Stimulated activated CD8-positive, alpha-beta memory T cell treated with anti-CD3 and anti-CD28 coated beads, Interleukin-7, amount 100 ng/mL, for 4 hours (primary cell): ENCODE results near the gene EFNA4.

ENCODE experiments used
- DNase-seq, 2 donors: peaks; one replicate each; pipeline ENCODE4 v3.0.0-alpha.2; 2020; ENCODE audit warnings: low read depth in 2 of 2

The EFNA4 gene, protein sequence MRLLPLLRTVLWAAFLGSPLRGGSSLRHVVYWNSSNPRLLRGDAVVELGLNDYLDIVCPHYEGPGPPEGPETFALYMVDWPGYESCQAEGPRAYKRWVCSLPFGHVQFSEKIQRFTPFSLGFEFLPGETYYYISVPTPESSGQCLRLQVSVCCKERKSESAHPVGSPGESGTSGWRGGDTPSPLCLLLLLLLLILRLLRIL

DNA sequence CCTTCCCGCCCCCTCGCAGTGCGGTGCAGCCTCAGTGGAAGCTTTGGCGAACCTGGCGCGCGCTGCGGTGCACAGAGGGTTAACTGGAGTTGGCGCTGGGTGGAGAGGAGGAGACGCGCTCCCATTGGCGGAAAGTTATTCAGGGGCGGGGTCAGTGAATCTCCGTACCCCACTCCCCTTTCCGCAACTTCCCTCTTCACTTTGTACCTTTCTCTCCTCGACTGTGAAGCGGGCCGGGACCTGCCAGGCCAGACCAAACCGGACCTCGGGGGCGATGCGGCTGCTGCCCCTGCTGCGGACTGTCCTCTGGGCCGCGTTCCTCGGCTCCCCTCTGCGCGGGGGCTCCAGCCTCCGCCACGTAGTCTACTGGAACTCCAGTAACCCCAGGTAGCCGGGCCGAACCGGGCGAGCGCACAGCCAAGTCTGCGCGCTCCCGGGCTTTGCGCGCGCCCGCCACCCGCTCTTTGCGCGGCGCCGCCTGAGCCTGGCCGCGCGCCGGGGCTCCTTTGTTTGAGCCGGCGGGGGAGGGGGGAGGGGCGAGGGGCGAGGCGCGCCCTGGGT is at the start of gene EFNA4:
Gene EFNA4 (plus strand): TSS at position 191 of the 561 bp plus-strand sequence. CDS start 84 bp downstream, at position 275.
- DNase-seq: peak; percentile 60 to 78

DNA sequence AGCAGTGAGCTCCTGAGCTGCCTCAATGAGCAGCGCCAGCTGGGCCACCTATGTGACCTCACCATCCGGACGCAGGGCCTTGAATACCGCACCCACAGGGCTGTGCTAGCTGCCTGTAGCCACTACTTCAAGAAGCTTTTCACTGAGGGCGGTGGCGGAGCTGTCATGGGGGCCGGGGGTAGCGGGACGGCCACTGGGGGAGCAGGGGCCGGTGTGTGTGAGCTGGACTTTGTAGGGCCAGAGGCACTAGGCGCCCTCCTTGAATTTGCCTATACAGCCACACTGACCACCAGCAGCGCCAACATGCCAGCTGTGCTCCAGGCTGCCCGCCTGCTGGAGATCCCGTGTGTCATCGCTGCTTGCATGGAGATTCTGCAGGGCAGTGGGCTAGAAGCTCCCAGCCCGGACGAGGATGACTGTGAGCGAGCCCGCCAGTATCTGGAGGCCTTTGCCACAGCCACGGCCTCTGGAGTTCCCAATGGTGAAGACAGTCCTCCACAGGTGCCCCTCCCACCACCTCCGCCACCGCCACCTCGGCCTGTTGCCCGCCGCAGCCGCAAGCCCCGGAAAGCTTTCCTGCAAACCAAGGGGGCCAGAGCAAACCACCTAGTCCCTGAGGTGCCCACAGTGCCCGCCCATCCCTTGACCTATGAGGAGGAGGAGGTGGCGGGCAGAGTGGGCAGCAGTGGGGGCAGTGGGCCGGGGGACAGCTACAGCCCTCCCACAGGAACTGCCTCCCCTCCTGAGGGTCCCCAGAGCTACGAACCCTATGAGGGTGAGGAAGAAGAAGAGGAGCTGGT is 48.6 kb upstream of the EFNA4 start:
- DNase-seq: no peak

DNA sequence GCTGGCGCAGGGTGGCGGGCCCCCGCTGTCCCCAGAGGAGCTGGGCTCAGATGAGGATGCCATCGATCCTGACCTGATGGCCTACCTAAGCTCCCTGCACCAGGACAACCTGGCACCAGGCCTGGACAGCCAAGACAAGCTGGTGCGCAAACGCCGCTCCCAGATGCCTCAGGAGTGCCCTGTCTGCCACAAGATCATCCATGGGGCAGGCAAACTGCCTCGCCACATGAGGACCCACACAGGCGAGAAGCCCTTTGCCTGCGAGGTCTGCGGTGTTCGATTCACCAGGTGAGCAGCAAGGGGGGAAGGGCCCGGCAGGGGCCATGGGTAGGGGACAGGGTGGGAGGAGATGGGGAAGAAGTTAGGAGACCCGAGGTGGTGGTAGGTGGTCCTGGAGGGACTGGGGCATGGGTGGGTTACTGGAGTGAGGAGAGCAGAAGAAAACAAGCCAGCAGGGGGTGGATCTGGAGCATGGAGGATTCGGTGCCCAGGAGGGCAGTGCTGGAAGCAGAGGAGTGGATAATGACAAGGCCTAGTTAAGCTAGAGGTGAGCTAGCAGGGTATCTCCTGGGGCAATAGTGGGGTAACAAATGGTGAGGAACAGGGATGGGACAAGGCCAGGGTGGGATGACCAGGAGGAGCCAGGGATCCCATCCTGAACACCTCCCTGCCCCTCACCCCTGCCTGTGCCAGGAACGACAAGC is 47.9 kb upstream of the EFNA4 start:
- DNase-seq: no peak

DNA sequence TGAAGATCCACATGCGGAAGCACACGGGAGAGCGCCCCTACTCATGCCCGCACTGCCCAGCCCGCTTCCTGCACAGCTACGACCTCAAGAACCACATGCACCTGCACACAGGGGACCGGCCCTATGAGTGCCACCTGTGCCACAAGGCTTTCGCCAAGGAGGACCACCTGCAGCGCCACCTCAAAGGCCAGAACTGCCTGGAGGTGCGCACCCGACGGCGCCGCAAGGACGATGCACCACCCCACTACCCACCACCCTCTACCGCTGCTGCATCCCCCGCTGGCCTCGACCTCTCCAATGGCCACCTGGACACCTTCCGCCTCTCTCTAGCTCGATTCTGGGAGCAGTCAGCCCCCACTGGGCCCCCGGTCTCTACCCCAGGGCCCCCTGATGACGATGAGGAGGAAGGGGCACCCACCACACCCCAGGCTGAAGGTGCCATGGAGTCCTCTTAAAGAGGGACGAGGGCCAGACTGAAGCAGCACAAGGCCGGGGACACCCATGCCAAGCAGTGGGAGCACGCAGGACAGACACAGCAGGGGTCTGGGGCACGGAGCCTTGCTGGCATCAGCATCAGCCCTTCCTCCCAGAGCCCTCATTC is 47.2 kb upstream of the EFNA4 start:
- no peak for DNase-seq

DNA sequence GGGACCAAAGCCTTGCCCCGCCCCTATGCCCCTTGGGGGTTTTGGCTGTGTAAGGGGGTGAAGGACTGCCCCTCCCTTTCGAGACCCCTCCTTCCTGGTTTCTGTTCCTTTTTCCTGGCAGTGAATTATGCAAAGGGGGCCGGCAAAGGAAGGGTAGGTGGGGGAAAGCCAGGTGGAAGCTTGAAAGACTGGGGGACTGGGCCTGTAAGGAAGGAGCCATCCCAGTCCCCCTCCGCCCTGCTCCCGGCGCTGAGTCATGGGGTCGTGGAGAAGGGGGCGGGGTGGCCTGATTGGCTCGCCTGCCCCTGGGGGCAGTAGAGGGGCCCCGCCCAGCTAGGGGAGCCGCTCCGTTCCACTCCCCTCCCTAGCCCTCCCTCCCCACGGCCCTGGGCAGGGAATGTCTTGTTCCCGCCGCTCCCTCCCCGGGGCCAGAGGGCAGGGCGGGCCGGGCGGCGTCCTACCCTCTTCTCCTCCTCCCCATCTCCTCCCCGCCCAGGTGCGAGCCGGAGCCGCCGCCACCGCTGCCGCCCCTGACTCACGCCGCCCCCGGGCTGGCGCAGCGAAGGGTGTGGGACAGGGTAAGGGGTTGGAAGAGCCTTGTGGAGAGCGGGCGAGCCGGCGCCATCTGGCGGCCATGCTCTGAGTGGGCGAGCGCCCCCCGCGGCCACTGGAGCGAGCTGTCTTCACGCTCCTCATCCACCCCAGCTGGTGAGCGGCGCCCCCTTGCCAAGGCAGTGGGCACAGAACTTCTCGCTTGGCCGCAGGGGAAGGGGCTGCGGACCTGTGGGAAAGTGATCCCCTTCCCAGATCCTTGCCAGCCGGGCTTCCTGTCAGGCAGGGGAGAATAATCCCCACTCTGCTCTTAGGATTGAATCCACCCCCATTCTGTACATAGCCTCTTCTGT is 46.2 kb upstream of the EFNA4 start:
- peak; percentile 84 to 90 for DNase-seq

DNA sequence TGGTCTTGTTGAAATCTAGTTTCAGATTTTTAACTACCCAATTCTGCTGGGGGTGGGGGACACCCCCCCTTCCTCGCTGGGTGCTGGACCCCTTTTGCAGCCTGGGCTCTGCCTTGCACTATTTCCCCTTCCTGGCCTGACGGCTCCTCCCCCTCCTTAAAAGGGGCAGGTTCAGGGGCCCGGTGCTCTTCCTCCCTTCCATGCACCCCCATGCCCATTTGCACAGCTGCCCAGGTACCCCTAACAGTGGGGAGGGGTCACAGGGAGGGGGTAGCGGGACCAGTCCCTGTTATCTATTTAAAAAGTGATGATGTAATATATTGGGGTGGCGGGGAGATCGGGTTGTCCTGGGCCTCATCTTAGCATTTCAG is 45.6 kb upstream of the EFNA4 start:
- DNase-seq: no peak

DNA sequence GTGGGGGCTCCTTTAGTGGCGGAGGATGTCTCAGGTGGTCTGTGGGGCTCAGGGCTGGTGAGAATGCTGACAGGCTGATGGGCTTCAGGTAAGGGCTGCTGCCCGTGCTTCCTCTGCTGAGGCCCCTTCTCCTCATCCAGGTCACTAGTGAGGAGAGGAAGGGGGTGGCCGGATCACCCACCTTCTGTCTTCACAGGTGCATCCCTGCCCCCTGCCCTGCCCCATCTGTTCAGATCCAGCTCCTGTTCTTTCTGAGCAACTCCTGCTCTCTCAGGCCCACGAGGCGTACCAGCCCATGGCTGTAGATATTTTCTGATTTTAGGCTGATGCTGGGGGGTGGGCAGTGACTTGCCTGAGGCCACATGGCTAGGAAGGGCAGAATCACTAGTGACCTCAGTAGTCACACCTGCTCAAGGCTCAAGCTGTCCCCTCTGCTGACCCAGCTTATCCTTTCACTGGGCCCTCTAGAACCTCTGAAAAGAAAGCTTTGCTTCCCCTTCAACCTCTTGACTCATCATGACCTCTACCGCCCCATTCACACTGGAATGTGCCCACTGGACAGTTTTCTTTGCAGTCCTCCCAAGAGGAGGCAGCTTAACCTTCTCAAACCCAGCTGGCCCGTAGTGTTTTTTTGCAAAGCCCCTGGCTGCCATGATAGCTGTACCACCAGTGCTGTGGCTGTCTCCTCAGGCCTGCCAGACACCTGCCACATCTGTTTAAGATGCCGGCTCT is 44.8 kb upstream of the EFNA4 start:
- no peak for DNase-seq

DNA sequence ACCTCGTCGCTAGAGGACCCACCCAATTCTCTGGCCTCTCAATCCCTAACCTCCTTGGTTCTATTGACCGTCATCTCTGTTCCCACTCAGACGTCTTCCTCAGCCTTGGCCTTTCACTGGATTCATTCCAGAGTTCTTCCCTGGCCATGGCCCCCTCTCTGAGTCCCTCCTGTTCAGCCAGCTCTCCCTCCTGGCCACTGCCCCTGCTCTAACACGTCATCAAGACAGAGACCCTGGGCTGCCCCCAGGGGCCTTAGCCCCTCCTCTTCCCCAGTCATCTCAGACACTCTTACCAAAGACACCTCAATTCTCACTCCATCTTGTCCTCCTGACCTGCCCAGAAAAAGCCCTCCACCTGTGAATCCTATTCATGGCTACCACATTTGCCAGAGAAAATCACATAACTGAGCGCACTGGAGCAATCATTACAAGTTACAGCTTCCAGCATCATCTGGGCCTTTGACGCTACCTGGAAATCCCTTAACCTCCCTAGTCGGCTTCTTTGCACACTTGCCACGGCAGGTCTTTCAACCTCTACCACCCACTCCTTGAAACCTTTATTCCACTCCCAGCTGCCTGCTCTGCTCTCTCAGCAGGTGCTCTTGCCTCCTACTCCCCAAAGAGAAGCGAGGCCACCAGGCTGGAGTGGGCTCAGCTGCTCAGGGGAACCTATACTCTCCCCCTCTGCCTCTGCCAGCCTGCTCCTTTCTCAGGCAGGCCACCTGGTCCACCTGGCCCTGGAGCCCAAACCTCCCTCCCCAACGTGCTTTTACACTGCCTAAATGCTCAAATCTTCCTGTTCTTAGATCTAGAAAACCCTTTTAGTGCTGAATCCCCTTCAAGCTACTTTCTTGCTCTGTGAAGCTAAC is 43.9 kb upstream of the EFNA4 start:
- DNase-seq: no peak

DNA sequence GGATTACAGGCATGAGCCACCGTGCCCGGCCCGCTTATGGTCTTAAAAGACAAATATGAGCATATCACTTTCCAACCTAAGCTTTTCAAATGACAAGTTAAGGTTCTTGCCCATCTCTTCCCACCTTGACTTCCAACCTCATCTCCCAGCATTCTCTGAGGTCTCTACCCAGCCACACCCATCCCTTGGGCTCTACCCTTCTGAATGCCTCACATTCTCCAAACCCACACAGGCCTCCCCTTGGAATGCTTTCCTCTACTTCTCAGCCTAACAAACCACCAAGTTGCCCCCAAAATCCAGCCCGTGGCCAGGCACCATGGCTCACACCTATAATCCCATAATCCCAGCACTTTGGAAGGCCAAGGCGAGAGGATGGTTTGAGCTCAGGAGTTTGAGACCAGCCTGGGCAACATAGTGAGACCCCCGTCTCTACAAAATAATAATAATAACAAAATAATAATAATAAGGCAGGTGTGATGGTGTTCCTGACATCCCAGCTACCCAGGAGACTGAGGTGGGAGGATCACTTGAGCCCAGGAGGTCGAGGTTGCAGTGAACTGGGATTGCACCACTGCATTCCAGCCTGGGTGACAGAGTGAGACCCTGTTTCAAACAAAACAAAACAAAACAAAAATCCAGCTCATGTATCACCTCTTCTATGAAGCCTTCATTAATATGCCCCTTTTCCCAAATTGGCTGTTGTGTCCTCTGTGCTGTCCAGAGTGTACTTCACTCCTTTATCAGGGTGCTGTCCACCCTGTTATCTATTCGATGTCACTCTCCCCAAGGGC is 41.2 kb upstream of the EFNA4 start:
- DNase-seq: no peak

DNA sequence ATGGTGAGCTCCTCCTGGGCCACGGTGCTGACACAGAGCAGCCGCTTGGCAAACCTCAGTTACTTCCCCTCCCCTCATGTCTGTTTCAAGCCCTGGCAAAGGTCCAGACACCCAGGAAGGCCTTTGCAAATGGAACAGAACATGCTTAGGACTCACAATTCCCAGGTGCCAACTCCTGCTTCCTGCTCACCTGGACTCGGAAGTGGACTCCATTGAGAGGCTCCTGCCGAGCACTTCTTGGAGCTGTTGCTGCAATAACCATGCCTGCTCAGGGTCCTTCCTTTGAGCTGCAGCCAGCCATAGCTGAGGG is 40.7 kb upstream of the EFNA4 start:
- DNase-seq: no peak

DNA sequence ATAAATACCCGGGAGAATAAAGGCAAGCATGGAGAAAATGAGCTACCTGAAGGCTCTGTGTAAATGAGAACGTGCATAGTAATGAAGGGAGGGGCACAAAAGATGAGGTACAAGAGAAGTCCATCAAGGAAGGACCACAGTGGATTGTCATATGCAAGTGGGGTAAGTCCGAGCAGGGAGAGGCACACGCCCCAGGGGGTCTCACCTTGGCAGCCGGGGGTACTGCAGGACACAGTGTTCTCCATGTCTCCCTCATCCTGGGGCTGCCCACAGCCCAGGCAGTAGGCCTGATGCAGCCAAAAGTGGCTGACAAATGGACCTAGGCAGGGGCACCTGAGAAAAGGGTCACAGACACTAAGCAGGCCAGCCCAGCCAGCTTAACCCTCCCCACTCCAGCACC is 39.9 kb upstream of the EFNA4 start:
- no peak for DNase-seq

DNA sequence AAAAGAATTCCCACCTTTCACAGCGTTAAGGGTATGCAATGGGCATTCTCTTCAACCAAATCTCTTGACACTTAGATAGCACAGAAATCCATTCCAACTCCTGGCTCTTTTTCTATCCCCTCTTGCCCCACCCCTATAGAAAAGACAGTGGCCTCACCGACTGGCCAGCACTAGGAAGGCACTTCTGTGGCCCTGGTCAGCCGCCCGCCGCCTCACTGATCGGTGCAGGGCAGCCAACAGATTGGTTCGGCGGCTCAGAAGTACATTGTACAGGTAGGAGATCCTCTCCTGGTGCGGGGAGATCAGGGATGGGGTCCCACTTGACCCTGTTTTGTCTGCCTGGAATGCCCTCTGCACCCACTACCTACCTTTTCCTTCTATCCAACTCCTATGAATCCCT is 39.2 kb upstream of the EFNA4 start:
- DNase-seq: no peak

DNA sequence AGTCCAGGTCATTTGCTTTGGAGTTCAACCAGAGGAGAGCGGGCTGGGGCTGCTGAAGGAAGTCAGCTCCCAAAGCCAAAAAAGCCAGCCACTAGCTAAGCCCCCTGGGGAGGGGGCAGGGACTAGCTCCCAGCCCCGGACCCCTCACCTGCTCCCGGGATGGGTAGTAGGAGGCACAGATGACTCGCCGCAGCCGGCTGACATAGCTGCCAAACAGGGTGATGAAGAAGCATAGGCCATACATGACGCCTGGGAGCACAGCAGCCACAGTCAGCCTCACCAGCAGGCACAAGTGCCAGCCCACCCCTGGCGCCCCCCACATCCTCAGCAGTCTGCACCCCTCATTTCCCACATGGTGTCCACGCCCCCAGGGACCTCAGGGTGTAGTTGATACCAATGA is 37.4 kb upstream of the EFNA4 start:
- no peak for DNase-seq

DNA sequence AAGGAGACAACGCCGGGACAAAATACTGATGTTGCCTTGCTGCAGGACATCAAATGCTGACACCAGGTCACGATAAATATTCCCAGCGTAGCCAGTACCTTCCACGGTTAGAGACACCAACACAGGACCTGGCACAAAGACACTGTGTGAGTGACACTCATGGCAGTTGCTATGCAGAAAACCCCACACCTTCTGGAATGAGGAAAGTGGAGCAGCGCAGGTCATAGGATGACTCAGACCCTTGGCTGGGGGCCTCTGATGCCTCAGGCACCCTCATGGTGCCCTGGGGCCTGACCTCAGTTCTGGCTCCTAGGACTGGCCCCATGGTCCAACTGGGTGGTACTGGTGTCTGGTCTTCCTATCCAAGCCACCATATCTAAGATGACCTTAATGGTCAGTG is 37.0 kb upstream of the EFNA4 start:
- DNase-seq: no peak

DNA sequence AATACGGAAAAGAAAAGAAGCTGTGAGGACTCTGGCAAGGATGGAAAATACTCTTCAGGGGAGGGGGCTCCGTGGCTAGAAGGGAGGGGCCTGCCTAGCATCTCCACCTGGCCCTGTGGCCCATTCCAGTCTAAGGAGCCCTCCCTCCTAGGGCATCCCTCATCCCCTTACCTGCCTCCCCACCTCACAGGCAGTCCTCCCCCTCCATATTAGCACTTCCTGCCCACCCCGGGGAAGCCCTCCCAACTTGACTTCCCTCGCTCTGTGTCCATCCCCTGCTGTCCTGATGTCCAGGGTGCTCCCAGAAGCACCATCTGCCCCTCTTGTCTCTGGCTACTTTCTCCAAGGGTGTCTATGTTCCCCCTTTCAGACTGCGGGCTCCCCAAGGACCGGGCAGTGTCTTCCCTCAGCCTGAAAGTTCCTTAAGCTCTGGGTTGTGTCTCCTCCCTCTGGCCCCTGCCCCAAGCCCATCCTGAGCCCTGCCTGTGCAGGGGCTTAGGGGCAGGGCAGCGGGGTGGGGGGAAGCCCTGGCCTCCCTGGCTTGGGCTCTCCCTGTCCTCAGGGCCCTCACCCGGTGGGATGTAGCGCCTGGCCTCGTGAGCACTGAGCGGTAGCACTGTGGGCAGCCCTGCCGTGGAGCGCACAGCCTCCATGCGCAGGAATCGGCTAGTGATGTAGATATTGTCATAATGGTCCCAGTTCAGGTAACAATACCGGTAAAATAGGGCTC is 33.9 kb upstream of the EFNA4 start:
- no peak for DNase-seq

DNA sequence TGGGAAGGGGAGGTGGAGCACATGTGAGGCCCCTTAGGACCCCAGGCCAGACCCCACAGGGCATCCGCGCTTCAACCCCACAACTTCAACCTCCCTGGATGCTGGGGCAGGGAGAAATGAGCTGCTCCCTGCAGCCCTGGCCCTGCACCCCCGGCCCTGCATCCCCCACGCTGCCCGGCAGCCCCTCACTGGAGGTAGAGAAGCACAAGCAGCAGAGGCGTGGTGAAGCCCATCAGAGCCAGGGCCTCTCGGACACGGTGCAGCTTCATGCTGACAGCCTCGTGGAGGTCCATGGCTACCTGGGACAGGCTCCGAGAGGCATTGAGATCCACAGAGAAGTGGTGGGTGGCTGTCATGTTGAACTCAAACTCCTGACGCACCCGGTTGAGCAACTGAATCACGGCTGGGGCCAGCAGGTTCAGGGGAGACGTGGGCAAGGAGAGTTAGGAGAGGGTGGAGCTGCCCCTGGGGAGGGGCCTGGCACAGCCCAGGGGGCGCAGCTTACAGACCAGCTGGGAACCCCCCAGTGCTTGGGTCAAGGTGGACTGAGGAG is 33.2 kb upstream of the EFNA4 start:
- DNase-seq: no peak

DNA sequence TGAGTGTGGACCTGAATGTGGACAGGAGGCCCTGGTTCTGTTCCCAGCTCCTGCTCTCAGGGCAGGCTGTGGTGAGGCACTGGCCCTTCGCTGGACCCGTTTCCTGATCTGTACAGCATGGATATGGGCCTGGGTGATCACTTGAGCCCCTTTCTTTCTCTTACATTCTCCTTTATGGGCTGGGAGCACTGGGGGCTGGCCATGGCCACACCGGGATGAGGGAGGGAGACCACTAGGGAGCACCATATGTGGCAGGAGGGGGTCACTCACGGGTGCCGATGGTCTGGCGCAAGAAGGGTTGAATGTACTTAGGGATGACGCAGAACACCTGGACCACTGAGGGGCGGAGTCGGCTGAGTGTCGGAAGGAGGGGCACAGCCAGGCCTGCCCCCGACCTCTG is 32.6 kb upstream of the EFNA4 start:
- no peak for DNase-seq

DNA sequence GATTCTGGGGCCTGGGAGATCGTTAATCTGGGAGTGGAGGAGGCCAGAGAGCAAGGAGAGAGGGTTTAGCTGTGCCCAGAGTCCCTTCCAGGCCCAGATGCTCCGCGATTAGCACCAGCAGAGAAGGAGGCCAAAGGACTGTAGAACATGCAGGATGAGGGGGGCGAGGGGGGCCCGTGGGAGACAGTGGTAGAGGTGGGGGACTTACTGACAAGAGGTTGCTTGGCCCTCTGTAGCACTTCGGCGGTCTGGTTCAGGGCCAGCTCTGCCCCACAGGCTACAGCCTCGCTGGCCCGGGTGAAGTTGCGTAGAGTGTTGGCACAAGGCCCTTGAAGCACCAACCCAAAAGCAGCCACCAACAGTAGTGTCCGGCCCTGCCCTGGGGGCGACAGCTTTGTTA is 30.7 kb upstream of the EFNA4 start:
- DNase-seq: no peak
